CMK (cell line): Measurements from ENCODE around the gene ACTR5.

Experiments
- DNase-seq: peaks from one replicate; pipeline ENCODE4 v3.0.0-alpha.2; 2010; ENCODE audit warnings: low read depth

ACTR5 gene

GRCh38 chr20:38748097-38748860, at the start of gene ACTR5:
ACTR5 (plus strand) TSS chr20:38748460; CDS start chr20:38748479, 19 bp downstream.
- DNase-seq = peak; percentile 27

- DNase-seq = no peak
Observed at GRCh38 chr20:38698541-38698940, 49.7 kb upstream of the ACTR5 start.

DNA sequence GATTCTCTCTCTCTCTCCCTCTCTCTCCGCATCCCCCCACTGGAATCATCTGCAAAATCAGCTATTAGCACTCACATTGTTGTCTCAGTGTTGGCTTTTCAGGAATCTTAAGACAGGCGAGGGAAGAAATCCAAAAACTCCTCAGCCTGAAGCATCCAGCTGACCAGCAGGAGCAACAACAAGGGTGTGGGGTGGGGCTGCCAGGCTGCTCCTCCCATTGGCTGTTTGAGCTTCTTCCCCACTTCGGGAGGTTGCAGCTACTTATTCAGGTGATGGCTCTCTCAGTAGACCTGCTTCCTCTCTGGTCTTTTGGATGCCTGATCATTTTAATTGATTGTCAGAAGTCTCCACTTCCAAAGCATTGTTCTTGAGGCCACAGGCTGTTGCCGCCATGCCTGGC, 48.1 kb upstream of the ACTR5 start:
- no peak for DNase-seq

DNA sequence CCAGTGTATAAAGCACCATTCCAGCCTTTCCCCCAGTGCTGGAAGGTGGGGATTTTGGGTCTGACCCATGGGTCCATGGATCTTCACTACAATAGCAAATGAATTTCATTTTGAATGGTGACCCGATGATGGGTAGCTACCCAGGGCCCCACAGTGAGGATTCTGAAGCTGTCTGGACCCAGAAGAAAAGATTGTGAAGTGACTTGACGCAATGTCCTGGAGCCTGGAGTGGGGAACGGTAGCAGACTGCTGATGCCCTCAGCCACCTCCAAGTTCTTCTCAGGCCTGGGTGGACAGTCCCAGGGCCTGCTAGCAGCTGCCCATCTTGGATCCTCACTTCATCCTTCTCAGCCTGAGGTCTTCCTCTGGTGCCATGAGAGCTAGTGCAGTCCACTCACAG, 47.3 kb upstream of the ACTR5 start:
- DNase-seq = no peak

DNA sequence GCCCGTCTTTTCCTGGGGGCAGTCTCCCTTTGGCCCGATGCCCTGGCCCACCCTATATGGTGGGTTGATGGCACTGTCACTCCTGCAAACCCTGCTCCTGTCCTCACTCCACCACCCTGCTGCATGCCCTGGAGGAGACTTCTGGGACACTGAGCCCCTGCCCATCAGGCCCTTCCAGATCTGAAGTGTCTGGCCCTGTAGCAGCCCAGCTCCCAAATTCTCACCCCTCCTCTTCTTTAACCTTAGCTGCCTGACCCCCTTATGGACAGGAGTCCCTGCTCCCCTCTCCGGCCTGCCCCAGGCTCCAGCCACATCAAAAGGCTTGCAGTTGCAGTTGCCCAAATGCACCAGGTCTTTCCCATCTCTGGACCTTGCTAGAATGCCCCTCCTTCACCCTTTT, 44.7 kb upstream of the ACTR5 start:
- DNase-seq = no peak

- DNase-seq = no peak
Observed at GRCh38 chr20:38704136-38704535, 44.1 kb upstream of the ACTR5 start.

DNA sequence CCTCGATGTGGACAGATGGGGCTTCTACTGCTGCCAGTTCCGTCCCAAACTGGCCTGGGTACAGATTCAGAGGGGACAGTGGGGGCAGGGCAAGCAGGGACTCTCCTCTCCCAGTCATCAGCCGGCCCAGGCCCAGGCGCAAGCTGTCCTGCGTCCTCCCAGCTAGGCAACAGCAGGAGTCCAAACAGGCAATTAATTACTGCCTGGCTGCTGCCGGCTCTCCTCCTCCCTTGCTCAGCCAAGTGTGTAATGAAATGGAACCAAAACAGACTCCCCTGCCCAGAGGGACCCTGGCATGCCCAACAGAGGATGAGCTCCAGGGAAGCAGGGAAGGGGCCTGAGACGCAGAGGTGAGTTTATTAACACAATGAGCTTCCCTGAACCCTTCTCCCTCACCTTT, 41.8 kb upstream of the ACTR5 start:
- no peak for DNase-seq

- no peak for DNase-seq
Observed at GRCh38 chr20:38714308-38714707, 34.0 kb upstream of the ACTR5 start.

- DNase-seq = no peak
Observed at GRCh38 chr20:38715646-38716045, 32.6 kb upstream of the ACTR5 start.

- no peak for DNase-seq
Observed at GRCh38 chr20:38722683-38723016, 25.6 kb upstream of the ACTR5 start.

DNA sequence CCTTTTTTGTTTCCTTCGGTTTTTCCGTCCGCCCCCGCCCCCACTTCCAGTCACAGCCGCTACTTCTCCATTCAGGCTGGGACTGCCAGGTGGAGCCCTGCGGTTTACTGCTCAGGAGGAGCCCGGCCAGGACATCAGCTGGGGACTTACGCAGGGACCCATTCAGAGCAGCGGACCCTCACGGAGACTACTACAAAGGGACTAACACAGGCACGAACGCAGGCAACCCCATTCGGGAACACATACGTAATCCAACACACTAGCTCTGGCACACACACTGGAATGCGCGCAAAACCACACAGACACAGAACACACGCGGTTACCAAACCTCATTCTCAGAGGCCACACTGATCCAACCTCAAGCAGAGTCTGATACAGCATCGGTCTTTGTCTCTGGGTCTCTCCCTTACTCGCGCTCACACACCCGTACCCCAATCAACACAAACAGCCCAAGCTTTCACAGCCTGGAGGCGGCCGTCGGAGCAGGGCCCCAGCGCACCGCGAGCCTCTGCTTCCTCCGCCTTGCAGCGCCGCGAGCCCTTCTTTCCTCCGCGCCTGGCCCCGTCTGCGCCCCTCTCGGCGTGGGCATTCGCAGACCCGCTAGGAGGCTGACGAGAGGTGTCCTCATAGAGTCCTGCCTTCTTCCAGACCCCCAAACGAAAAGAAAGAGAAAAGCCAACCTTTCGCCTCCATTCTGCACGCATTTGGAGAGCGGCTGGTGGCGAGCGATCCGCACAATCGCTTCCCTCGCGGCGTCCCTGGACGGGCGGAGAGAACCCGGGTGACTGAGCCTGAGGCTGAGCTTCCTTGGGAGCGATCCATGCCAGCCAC, 25.0 kb upstream of the ACTR5 start:
- no peak for DNase-seq

GRCh38 chr20:38723848-38724625, 24.2 kb upstream of the ACTR5 start, which contains the start of gene SLC32A1:
SLC32A1 (plus strand) TSS chr20:38724486; CDS start chr20:38724725, 239 bp downstream.
- DNase-seq = no peak

DNA sequence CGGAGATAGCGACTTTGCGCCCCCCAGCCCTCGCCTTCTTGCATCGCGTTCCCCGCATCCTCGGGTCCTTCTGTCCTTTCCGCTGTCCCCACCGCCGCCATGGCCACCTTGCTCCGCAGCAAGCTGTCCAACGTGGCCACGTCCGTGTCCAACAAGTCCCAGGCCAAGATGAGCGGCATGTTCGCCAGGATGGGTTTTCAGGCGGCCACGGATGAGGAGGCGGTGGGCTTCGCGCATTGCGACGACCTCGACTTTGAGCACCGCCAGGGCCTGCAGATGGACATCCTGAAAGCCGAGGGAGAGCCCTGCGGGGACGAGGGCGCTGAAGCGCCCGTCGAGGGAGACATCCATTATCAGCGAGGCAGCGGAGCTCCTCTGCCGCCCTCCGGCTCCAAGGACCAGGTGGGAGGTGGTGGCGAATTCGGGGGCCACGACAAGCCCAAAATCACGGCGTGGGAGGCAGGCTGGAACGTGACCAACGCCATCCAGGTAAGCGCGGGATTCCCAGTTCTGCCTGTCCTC, 23.6 kb upstream of the ACTR5 start:
- DNase-seq = no peak

DNA sequence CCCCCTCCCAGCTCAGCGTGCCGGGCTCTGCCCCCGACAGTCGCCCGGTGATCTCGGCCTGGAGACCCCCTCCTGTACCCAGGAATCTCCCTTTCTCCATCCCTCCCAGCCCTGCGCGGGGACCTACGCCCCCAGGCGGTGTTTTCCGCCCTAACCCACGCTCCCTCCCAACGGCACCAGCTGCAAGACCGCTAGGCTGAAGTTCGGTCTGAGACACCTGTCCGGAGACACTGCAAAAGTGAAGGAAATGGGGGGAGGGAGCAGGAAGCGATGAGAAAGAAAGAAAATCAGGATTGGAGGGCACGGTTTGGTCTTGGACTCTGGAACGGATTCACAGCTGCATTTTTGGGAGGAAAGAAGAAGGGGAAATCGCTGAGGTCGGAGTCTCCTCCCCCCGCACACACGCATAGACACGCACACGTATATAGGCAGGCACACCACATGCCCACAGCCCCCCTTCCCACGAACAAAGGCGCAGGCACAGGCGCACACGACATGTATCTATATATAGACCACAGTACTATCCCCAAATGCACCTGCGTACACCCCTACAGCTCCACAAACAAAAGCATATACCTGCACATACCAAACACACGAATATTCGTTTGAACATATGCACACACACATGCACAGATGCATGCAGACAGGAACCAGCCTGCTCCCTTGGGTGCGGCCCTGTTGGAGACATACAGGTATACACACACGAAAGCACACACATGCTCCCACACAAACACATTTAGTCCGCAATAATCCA, 22.9 kb upstream of the ACTR5 start:
- DNase-seq = no peak

GRCh38 chr20:38725931-38726803, 22.1 kb upstream of the ACTR5 start:
- no peak for DNase-seq

DNA sequence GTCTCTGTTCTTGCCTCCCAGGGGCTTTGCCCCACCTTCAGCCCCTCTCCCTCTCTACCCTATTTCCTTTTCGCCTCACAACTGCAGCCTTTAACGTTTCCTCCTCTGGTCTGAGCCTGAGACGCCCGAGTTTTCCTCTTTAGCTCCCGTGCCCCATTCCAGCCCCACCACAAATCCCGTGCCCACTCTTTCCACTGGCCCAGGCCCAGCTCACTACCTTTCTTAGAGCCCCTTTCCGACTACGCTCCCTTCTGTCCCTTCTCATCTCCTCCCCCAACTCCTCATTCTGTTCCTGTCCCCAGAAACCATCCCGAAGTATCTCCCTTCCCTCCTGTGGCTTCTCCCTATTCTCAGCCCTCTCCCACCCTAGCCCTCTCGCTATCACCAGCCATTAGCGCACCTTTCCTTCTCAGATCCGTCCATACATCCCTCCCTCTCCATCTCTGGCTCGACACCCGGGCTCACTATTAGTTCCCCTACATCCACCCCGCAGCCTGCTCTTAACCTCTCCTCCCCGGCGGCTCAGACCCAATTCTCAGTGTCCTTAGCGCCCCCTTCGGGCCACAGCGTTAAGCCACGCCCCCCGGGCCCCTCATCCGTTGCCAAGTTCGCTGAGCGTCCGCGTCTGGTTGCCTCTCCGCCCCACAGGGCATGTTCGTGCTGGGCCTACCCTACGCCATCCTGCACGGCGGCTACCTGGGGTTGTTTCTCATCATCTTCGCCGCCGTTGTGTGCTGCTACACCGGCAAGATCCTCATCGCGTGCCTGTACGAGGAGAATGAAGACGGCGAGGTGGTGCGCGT, 21.3 kb upstream of the ACTR5 start:
- DNase-seq = no peak

- DNase-seq = no peak
Observed at GRCh38 chr20:38727607-38728190, 20.6 kb upstream of the ACTR5 start.

- no peak for DNase-seq
Observed at GRCh38 chr20:38728191-38728781, 20.0 kb upstream of the ACTR5 start.
